HCT116 (cell line): ENCODE measurements around the gene TCEANC2. TPM values are rescaled to one million over a fixed set of nuclear protein-coding genes. Genes with fewer than 3 reads are reported as not detected.

Source experiments
- ATAC-seq: fragments of 200-7000 bp; cut with Tn5 transposase; 2 replicates; pipeline ENCODE4 v1.9.1; 2020; ENCODE audit warnings: mild to moderate bottlenecking, moderate library complexity
- BruUV-seq: library from RNA; stranded (reverse); fragments of 400-500 nt; replicated peaks from 2 replicates; lab custom pipeline; 2021; lab: Mats Ljungman, UMichigan
- CTCF ChIA-PET: fragments of 300-600 bp; sonication (Branson Sonifier 250); formaldehyde crosslinking; loops from one replicate; lab custom pipeline; 2021; ENCODE audit warnings: antibody characterized with exemption; lab: Charles Lee
- POLR2A ChIA-PET: fragments of 300-600, 350-600 bp; sonication (Branson Sonifier 250); formaldehyde crosslinking; loops from one replicate; lab custom pipeline; 2021; ENCODE audit warnings: antibody characterized with exemption; lab: Charles Lee
- RAD21 ChIA-PET, 2 experiments: fragments of 300-600 bp; sonication (Branson Sonifier 250); formaldehyde crosslinking; loops; one replicate each; lab custom pipeline; 2023; ENCODE audit warnings: low total read pairs in 2 of 2; ENCODE audit not compliant: uncharacterized antibody in 2 of 2, unreplicated experiment in 2 of 2, low non-redundant PET in 1 of 2; lab: Charles Lee
- DNase-seq: peaks from one replicate; pipeline ENCODE4 v3.0.0-alpha.2; 2010; ENCODE audit warnings: low read depth, low spot score
- H2AFZ ChIP-seq: fragments of 200-600 bp; shearing (Covaris generic), sonication (generic); 2 replicates; pipeline ENCODE4 v1.6.1; 2017; ENCODE audit warnings: low read depth, mixed run types, mixed read lengths, antibody characterized with exemption, low read length; ENCODE audit not compliant: poor library complexity, severe bottlenecking
- H3K27ac ChIP-seq: 2 replicates; pipeline ENCODE4 v1.5.1; 2012; ENCODE audit warnings: low read depth, low read length
- H3K27me3 ChIP-seq: fragments of 200-600 bp; sonication (generic); 2 replicates; pipeline ENCODE4 v1.6.1; 2016; ENCODE audit warnings: mixed run types, low read length, mixed read lengths; ENCODE audit not compliant: insufficient read depth
- H3K36me3 ChIP-seq, 2 experiments: fragments of 200-500 bp in 1 of 2; fragments of 200-600 bp in 1 of 2; sonication (Bioruptor generic) in 1 of 2; sonication (generic) in 1 of 2; 2 replicates each; pipeline versions ENCODE4 v1.5.1 to v1.6.1; 2014 to 2016; ENCODE audit warnings: low read length in 2 of 2, inconsistent platforms in 1 of 2, mixed read lengths in 1 of 2, mixed run types in 1 of 2; ENCODE audit not compliant: insufficient read depth in 2 of 2, control insufficient read depth in 1 of 2
- H3K4me1 ChIP-seq, 2 experiments: fragments of 200-600 bp in 1 of 2; sonication (generic) in 1 of 2; 2 replicates each; pipeline versions ENCODE4 v1.5.1 to v1.6.1; 2012 to 2017; ENCODE audit warnings: low read length in 2 of 2, inconsistent platforms in 1 of 2, mild to moderate bottlenecking in 1 of 2, mixed read lengths in 1 of 2, mixed run types in 1 of 2, moderate library complexity in 1 of 2; ENCODE audit not compliant: insufficient read depth in 2 of 2, control insufficient read depth in 1 of 2
- H3K4me2 ChIP-seq: fragments of 200-600 bp; sonication (generic); 2 replicates; pipeline ENCODE4 v1.6.1; 2017; ENCODE audit warnings: mixed run types, low read length, mixed read lengths
- H3K4me3 ChIP-seq, 2 experiments: fragments of 200-600 bp in 1 of 2; sonication (generic) in 1 of 2; replicated peaks in 1 of 2; 2 replicates each; pipeline ENCODE4 v1.5.1; 2011 to 2016; ENCODE audit warnings: low read length in 2 of 2, control low read depth in 1 of 2, low read depth in 1 of 2, mild to moderate bottlenecking in 1 of 2, mixed read lengths in 1 of 2, mixed run types in 1 of 2
- H3K79me2 ChIP-seq: fragments of 200-600 bp; sonication (generic); 2 replicates; pipeline ENCODE4 v1.6.1; 2017; ENCODE audit warnings: mild to moderate bottlenecking, mixed run types, low read length, moderate library complexity, mixed read lengths; ENCODE audit not compliant: insufficient read depth
- H3K9ac ChIP-seq: fragments of 200-600 bp; sonication (generic); 2 replicates; pipeline ENCODE4 v1.6.1; 2016; ENCODE audit warnings: low read length, mixed read lengths
- H3K9me2 ChIP-seq: fragments of 200-600 bp; sonication (generic), shearing (Covaris generic); 2 replicates; pipeline ENCODE4 v1.6.1; 2017; ENCODE audit warnings: mixed run types, mild to moderate bottlenecking, moderate library complexity; ENCODE audit not compliant: insufficient read depth
- H3K9me3 ChIP-seq, 2 experiments: fragments of 200-500 bp in 1 of 2; fragments of 200-600 bp in 1 of 2; sonication (Bioruptor generic) in 1 of 2; sonication (generic) in 1 of 2; 2 replicates each; pipeline ENCODE4 v1.6.1; 2014 to 2017; ENCODE audit warnings: low read length in 2 of 2, mixed read lengths in 2 of 2, inconsistent platforms in 1 of 2, low read depth in 1 of 2, mild to moderate bottlenecking in 1 of 2, mixed run types in 1 of 2, moderate library complexity in 1 of 2; ENCODE audit not compliant: control insufficient read depth in 1 of 2, insufficient read depth in 1 of 2
- H4K20me1 ChIP-seq: fragments of 200-600 bp; sonication (generic), shearing (Covaris generic); 2 replicates; pipeline ENCODE4 v1.6.1; 2017; ENCODE audit warnings: mixed run types, mild to moderate bottlenecking, moderate library complexity; ENCODE audit not compliant: insufficient read depth
- CEBPB ChIP-seq: IDR thresholded peaks from 2 replicates; pipeline ENCODE4 v1.6.1; 2012; ENCODE audit warnings: low read depth
- YY1 ChIP-seq: IDR thresholded peaks from 2 replicates; pipeline ENCODE4 v1.6.1; 2011; ENCODE audit warnings: low read length, low read depth, moderate library complexity, mild to moderate bottlenecking; ENCODE audit not compliant: insufficient replicate concordance; ENCODE audit errors: extremely low read depth
- intact Hi-C: fragments of 100-400 bp; cut with micrococcal nuclease; formaldehyde crosslinking; loops from 2 replicates; pipeline ENCODE4 v1.10.0; 2022
- microRNA-seq: library from miRNA; unstranded; fragments of <30 nt; microRNA quantifications from one replicate; pipeline ENCODE4, GENCODE V29; 2016; ENCODE audit warnings: borderline number of aligned reads
- total RNA-seq: library from RNA; stranded (reverse); gene quantifications from one replicate; pipeline ENCODE4 v1.2.1, GENCODE V29; 2021; ENCODE audit not compliant: unreplicated experiment

The TCEANC2 gene
- total RNA-seq, 1 experiment from 2014 or later, result 5.4 TPM

- 0 out of 2 replicates have a peak, but pooled peaks have one; percentile 5 for ATAC-seq
- Histone ChIP-seq H3K9ac (no peak overlapping the region), H3K36me3 (no peaks in the 10 kb centered on the region)
- BruUV-seq, result no TSS peak
- TF ChIP-seq YY1 (no peak), CEBPB (peak; percentile 98)
- TF ChIP-seq, all 23 proteins: peak for 1
- H3K4me1 ChIP-seq, result peaks cover 16 to 23% of the 10 kb centered on the region in 2 experiments
- H3K4me3 ChIP-seq, result no peak overlapping the region
- no peaks in the 10 kb centered on the region for H3K27me3 ChIP-seq
- no peaks in the 10 kb centered on the region for H3K79me2 ChIP-seq
- H3K4me2 ChIP-seq, result no peak overlapping the region
- no peak for DNase-seq
- H3K9me3 ChIP-seq, result no peaks in the 10 kb centered on the region
- H3K9me2 ChIP-seq, result no peaks in the 10 kb centered on the region
- intact Hi-C loops, result no loop called here
- H2AFZ ChIP-seq, result no peak overlapping the region
- ChIA-PET CTCF (no interaction called here), POLR2A (no interaction called here), RAD21 (no interaction called here)
- H3K27ac ChIP-seq, result no peak overlapping the region
- H4K20me1 ChIP-seq, result no peaks in the 10 kb centered on the region
Measured at GRCh38 chr1:54153535-54154439, 100.4 kb downstream of the TCEANC2 start.

Small RNA genes lying within 50 kb of the gene (microRNA-seq; reads per million reads assigned to microRNA genes)
- gene MIR4781, result 1.2 reads per million

Other genes with a start within 250 kb of the TCEANC2 start
- gene NDC1, start 215.3 kb upstream of the TCEANC2 start, total RNA-seq, result 54.7 TPM
- 16.4 TPM for gene YIPF1, start 163.8 kb upstream of the TCEANC2 start, total RNA-seq
- not detected for gene DIO1, start 159.4 kb upstream of the TCEANC2 start, total RNA-seq
- gene IFT25, start 107.9 kb upstream of the TCEANC2 start, total RNA-seq, result 45.1 TPM
- 62.5 TPM for gene LRRC42, start 107.3 kb upstream of the TCEANC2 start, total RNA-seq
- gene LDLRAD1, start 35.4 kb upstream of the TCEANC2 start, total RNA-seq, result 0.30 TPM
- gene TMEM59, start 404 bp upstream of the TCEANC2 start, total RNA-seq, result 121 TPM
- gene CDCP2, start 99.4 kb downstream of the TCEANC2 start, total RNA-seq, result 0.22 TPM
- gene CYB5RL, start 146.4 kb downstream of the TCEANC2 start, total RNA-seq, result 11.7 TPM
- gene MRPL37, start 146.6 kb downstream of the TCEANC2 start, total RNA-seq, result 132 TPM